NB4 (cell line): ENCODE results near the gene AP1M1.

Source experiments
- MAX ChIP-seq: IDR thresholded peaks from 2 replicates; pipeline ENCODE4 v1.6.1; 2011; ENCODE audit warnings: low read depth, low read length
- MYC ChIP-seq: IDR thresholded peaks from 2 replicates; pipeline ENCODE4 v1.6.1; 2011; ENCODE audit warnings: low read depth, low read length
- POLR2A ChIP-seq: IDR thresholded peaks from 2 replicates; pipeline ENCODE4 v1.6.1; 2011; ENCODE audit warnings: mild to moderate bottlenecking; ENCODE audit not compliant: insufficient read length; ENCODE audit errors: extremely low read depth
- TF ChIP-seq, protein P1 (sequence below): IDR thresholded peaks from one replicate; pipeline ENCODE4 v1.5.1; 2012; ENCODE audit warnings: low read depth, low read length

GRCh38 chr19:16200038-16201010 lies 2.6 kb downstream of the AP1M1 start:
- TF ChIP-seq POLR2A = no peak
- TF ChIP-seq, protein P1, sequence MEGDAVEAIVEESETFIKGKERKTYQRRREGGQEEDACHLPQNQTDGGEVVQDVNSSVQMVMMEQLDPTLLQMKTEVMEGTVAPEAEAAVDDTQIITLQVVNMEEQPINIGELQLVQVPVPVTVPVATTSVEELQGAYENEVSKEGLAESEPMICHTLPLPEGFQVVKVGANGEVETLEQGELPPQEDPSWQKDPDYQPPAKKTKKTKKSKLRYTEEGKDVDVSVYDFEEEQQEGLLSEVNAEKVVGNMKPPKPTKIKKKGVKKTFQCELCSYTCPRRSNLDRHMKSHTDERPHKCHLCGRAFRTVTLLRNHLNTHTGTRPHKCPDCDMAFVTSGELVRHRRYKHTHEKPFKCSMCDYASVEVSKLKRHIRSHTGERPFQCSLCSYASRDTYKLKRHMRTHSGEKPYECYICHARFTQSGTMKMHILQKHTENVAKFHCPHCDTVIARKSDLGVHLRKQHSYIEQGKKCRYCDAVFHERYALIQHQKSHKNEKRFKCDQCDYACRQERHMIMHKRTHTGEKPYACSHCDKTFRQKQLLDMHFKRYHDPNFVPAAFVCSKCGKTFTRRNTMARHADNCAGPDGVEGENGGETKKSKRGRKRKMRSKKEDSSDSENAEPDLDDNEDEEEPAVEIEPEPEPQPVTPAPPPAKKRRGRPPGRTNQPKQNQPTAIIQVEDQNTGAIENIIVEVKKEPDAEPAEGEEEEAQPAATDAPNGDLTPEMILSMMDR = no peak
- no peak for TF ChIP-seq MAX
- no peak for TF ChIP-seq MYC
